Astrocyte (in vitro differentiated cells and primary cell): ENCODE data around the gene JMJD8. TPM values are rescaled to one million over a fixed set of nuclear protein-coding genes. Genes with fewer than 3 reads are reported as not detected.

Experiments
- DNase-seq: peaks from one replicate; pipeline ENCODE4 v3.0.0-alpha.2; 2010; ENCODE audit warnings: low read depth
- FAIRE-seq: peaks from 2 replicates; lab custom pipeline; 2011; peaks lifted over from hg19 to GRCh38; lab: Jason Lieb, UNC
- H2AFZ ChIP-seq: 2 replicates; pipeline ENCODE4 v1.6.0; 2012; ENCODE audit warnings: low read depth, low read length, inconsistent platforms
- H3K27ac ChIP-seq: 2 replicates; pipeline ENCODE4 v1.5.1; 2011; ENCODE audit warnings: low read depth, low read length, inconsistent platforms
- H3K27me3 ChIP-seq: 2 replicates; pipeline ENCODE4 v1.6.0; 2011; ENCODE audit warnings: low read length, inconsistent platforms; ENCODE audit not compliant: insufficient read depth
- H3K36me3 ChIP-seq: 2 replicates; pipeline ENCODE4 v1.5.1; 2011; ENCODE audit warnings: low read length, inconsistent platforms; ENCODE audit not compliant: insufficient read depth
- H3K4me1 ChIP-seq: 2 replicates; pipeline ENCODE4 v1.5.1; 2011; ENCODE audit warnings: low read length, inconsistent platforms; ENCODE audit not compliant: insufficient read depth
- H3K4me2 ChIP-seq: 2 replicates; pipeline ENCODE4 v1.6.0; 2012; ENCODE audit warnings: low read length, inconsistent platforms
- H3K4me3 ChIP-seq: 2 replicates; pipeline ENCODE4 v1.5.1; 2011; ENCODE audit warnings: low read depth, mild to moderate bottlenecking, low read length, inconsistent platforms; ENCODE audit not compliant: insufficient read depth
- H3K79me2 ChIP-seq: 2 replicates; pipeline ENCODE4 v1.6.0; 2012; ENCODE audit warnings: mild to moderate bottlenecking, low read length, inconsistent platforms; ENCODE audit not compliant: insufficient read depth
- H3K9ac ChIP-seq: 2 replicates; pipeline ENCODE4 v1.6.0; 2012; ENCODE audit warnings: mild to moderate bottlenecking, low read length, inconsistent platforms
- H3K9me3 ChIP-seq: 2 replicates; pipeline ENCODE4 v1.5.1; 2012; ENCODE audit warnings: low read depth, mild to moderate bottlenecking, low read length, inconsistent platforms; ENCODE audit not compliant: insufficient read depth
- H4K20me1 ChIP-seq: 2 replicates; pipeline ENCODE4 v1.6.0; 2012; ENCODE audit warnings: low read length, inconsistent platforms; ENCODE audit not compliant: insufficient read depth
- H3K27ac Mint-ChIP-seq: one replicate; pipeline ENCODE4 v1.8.0; 2021; ENCODE audit warnings: mild to moderate bottlenecking, mixed read lengths; ENCODE audit not compliant: unreplicated experiment
- H3K27me3 Mint-ChIP-seq: one replicate; pipeline ENCODE4 v1.8.0; 2021; ENCODE audit warnings: low read depth, mixed read lengths; ENCODE audit not compliant: unreplicated experiment
- H3K36me3 Mint-ChIP-seq: one replicate; pipeline ENCODE4 v1.8.0; 2021; ENCODE audit warnings: low read depth, mixed read lengths; ENCODE audit not compliant: unreplicated experiment
- H3K4me1 Mint-ChIP-seq: one replicate; pipeline ENCODE4 v1.8.0; 2021; ENCODE audit warnings: low read depth, mixed read lengths; ENCODE audit not compliant: unreplicated experiment
- H3K4me3 Mint-ChIP-seq: one replicate; pipeline ENCODE4 v1.8.0; 2021; ENCODE audit warnings: mild to moderate bottlenecking, moderate library complexity, mixed read lengths; ENCODE audit not compliant: unreplicated experiment
- H3K9me3 Mint-ChIP-seq: one replicate; pipeline ENCODE4 v1.8.0; 2021; ENCODE audit warnings: mild to moderate bottlenecking, mixed read lengths; ENCODE audit not compliant: unreplicated experiment
- CTCF ChIP-seq: IDR thresholded peaks from 2 replicates; pipeline ENCODE4 v1.5.1; 2011; ENCODE audit warnings: low read depth, mild to moderate bottlenecking, inconsistent platforms, low read length, moderate library complexity; ENCODE audit not compliant: insufficient read depth
- EZH2 ChIP-seq: IDR thresholded peaks from 2 replicates; pipeline ENCODE4 v1.6.1; 2012; ENCODE audit warnings: mild to moderate bottlenecking, low read length, inconsistent platforms; ENCODE audit not compliant: insufficient read depth
- total RNA-seq: library from RNA; stranded (reverse); gene quantifications from 2 replicates; pipeline ENCODE4 v1.2.1, GENCODE V29; 2021

Gene JMJD8
- total RNA-seq, 1 donor from 2014 or later: 26.8 TPM

GRCh38 chr16:711084-711483 is 26.9 kb upstream of the JMJD8 start:
- Histone ChIP-seq H2AFZ (no peak overlapping the region), H3K9me3 (no peaks in the 10 kb centered on the region), H3K27ac (no peak overlapping the region), H3K79me2 (no peaks in the 10 kb centered on the region), H3K4me3 (no peak overlapping the region), H4K20me1 (peaks cover 8% of the 10 kb centered on the region), H3K9ac (no peak overlapping the region), H3K36me3 (no peaks in the 10 kb centered on the region), H3K4me1 (peaks cover 28% of the 10 kb centered on the region), H3K4me2 (no peak overlapping the region), H3K27me3 (peaks cover 15% of the 10 kb centered on the region)
- Mint-ChIP-seq H3K4me3 (no peak overlapping the region), H3K27me3 (peaks cover 23% of the 10 kb centered on the region), H3K9me3 (peaks cover 3% of the 10 kb centered on the region), H3K4me1 (peaks cover 8% of the 10 kb centered on the region), H3K36me3 (no peaks in the 10 kb centered on the region), H3K27ac (no peak overlapping the region)
- DNase-seq (no peak), FAIRE-seq (no peak)
- no peak for TF ChIP-seq CTCF
- no peak for TF ChIP-seq EZH2

DNA sequence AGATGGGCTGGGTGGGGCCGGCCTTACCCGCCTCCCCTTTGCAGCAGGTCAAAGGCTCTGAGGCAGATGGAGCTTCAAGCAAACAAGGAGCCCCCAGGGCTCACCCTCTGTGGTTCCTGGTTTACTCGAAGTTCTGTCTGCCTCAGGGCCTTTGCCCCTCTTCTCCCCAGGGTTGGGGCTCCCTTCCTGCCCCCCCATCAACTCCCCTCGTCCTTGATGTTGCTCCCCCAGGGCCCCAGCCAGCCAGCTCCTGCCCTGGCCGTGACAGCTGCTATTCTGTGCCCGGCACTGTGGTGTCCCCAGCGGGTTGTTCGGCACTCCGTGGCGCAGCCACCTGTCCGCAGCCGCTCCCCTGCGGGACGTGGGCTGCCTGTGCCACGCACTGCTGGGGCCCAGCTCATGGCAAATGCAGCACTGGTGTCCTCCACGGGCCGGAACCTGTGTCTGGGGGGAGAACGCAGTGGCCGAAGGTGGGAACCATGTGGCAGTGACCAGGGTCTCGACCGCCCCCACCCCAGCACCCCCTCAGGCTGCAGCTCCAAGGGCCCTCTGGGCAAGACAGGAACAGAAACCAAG is 26.5 kb upstream of the JMJD8 start:
- DNase-seq: no peak
- H3K4me3 Mint-ChIP-seq: no peak overlapping the region
- Histone ChIP-seq H3K27me3 (peaks cover 15% of the 10 kb centered on the region), H3K79me2 (no peaks in the 10 kb centered on the region), H2AFZ (no peak overlapping the region), H3K4me3 (no peak overlapping the region), H3K9me3 (no peaks in the 10 kb centered on the region), H3K27ac (no peak overlapping the region), H3K36me3 (no peaks in the 10 kb centered on the region), H4K20me1 (peaks cover 6% of the 10 kb centered on the region), H3K4me1 (peaks cover 24% of the 10 kb centered on the region), H3K4me2 (no peak overlapping the region), H3K9ac (no peak overlapping the region)
- H3K36me3 Mint-ChIP-seq: no peaks in the 10 kb centered on the region
- peaks cover 8% of the 10 kb centered on the region for H3K4me1 Mint-ChIP-seq
- H3K9me3 Mint-ChIP-seq: peaks cover 3% of the 10 kb centered on the region
- no peak for TF ChIP-seq CTCF
- no peak for TF ChIP-seq EZH2
- H3K27ac Mint-ChIP-seq: peak overlapping the region; percentile 53
- no peak for FAIRE-seq
- peaks cover 23% of the 10 kb centered on the region for H3K27me3 Mint-ChIP-seq
